HepG2 (cell line): ENCODE data around the gene TCF23. TPM values are rescaled to one million over a fixed set of nuclear protein-coding genes. Genes with fewer than 3 reads are reported as not detected.

ENCODE experiments used
- AKAP8 ChIP-seq: sonication (generic); formaldehyde crosslinking; IDR thresholded peaks from 2 replicates; pipeline ENCODE4 v1.5.1; 2020; ENCODE audit warnings: mild to moderate bottlenecking, missing genetic modification reagents
- FOSL2 ChIP-seq: sonication (generic); formaldehyde crosslinking; IDR thresholded peaks from 2 replicates; pipeline ENCODE4 v1.4.0; 2020; ENCODE audit warnings: missing genetic modification reagents
- TARDBP ChIP-seq: sonication (generic); formaldehyde crosslinking; IDR thresholded peaks from 2 replicates; pipeline ENCODE4 v1.8.0; 2022; ENCODE audit warnings: mild to moderate bottlenecking, missing genetic modification reagents
- TOE1 ChIP-seq: sonication (generic); formaldehyde crosslinking; IDR thresholded peaks from 2 replicates; pipeline ENCODE4 v1.4.0; 2020; ENCODE audit warnings: mild to moderate bottlenecking, missing genetic modification reagents
- ZNF563 ChIP-seq: sonication (generic); formaldehyde crosslinking; IDR thresholded peaks from 2 replicates; pipeline ENCODE4 v1.8.0; 2022; ENCODE audit warnings: mild to moderate bottlenecking, moderate library complexity, missing genetic modification reagents
- ZNF761 ChIP-seq: sonication (generic); formaldehyde crosslinking; conservative IDR thresholded peaks from 2 replicates; pipeline ENCODE4 v1.4.0; 2020; ENCODE audit warnings: mild to moderate bottlenecking, missing genetic modification reagents
- polyA plus RNA-seq, 8 experiments: library from polyadenylated mRNA; depleted of rRNA in 3 of 8; stranded (reverse) in 7 of 8; unstranded in 1 of 8; fragments of >200 nt; fragmentation: Illumina TruSeq in 4 of 8; extraction: Trizol in 4 of 8; gene quantifications; 2 replicates each; pipeline versions ENCODE4 v1.2.1 to v1.2.3, GENCODE V29; 2011 to 2016; ENCODE audit warnings: low read depth in 4 of 8, missing spikeins in 1 of 8, mixed read lengths in 1 of 8; ENCODE audit not compliant: insufficient read depth in 1 of 8
- total RNA-seq, 5 experiments: library from RNA; depleted of rRNA; stranded (reverse); fragments of >200 nt; fragmentation: Illumina TruSeq; extraction: Trizol; gene quantifications; 2 replicates each; pipeline ENCODE4 v1.2.3, GENCODE V29; 2016; ENCODE audit warnings: low read depth in 1 of 5
- TF ChIP-seq, protein P1 (sequence below): sonication (generic); formaldehyde crosslinking; IDR thresholded peaks from 2 replicates; pipeline ENCODE4 v1.8.1; 2022; ENCODE audit warnings: low read depth, mild to moderate bottlenecking, missing genetic modification reagents
- TF ChIP-seq, protein P2 (sequence below): sonication (generic); formaldehyde crosslinking; IDR thresholded peaks from 2 replicates; pipeline ENCODE4 v1.4.0; 2020; ENCODE audit warnings: low read depth, mild to moderate bottlenecking, missing genetic modification reagents
- TF ChIP-seq, protein P3 (sequence below): sonication (generic); formaldehyde crosslinking; IDR thresholded peaks from 2 replicates; pipeline ENCODE4 v1.8.1; 2022; ENCODE audit warnings: mild to moderate bottlenecking, missing genetic modification reagents
- TF ChIP-seq, protein P4 (sequence below): sonication (generic); formaldehyde crosslinking; IDR thresholded peaks from 2 replicates; pipeline ENCODE4 v1.8.1; 2023; ENCODE audit warnings: mild to moderate bottlenecking, missing genetic modification reagents, borderline replicate concordance
- TF ChIP-seq, protein P5 (sequence below): sonication (generic); formaldehyde crosslinking; IDR thresholded peaks from 2 replicates; pipeline ENCODE4 v1.4.0; 2020; ENCODE audit warnings: low read depth, missing genetic modification reagents
- TF ChIP-seq, protein P6 (sequence below), 2 experiments: sonication (generic) in 1 of 2; formaldehyde crosslinking in 1 of 2; IDR thresholded peaks; 2 replicates each; pipeline versions ENCODE4 v1.4.0 to v1.6.1; 2016 to 2020; ENCODE audit warnings: borderline replicate concordance in 1 of 2, low read depth in 1 of 2, mild to moderate bottlenecking in 1 of 2, missing genetic modification reagents in 1 of 2
- TF ChIP-seq, protein P7 (sequence below): IDR thresholded peaks from 2 replicates; pipeline ENCODE4 v1.6.1; 2016; ENCODE audit warnings: low read depth, borderline replicate concordance

The TCF23 gene
- total and polyA plus RNA-seq, 2 of the 13 experiments (the other 11 are each of a cell fraction or from before 2014, with no cell fraction given), result 0.02 to 1.4 TPM

DNA sequence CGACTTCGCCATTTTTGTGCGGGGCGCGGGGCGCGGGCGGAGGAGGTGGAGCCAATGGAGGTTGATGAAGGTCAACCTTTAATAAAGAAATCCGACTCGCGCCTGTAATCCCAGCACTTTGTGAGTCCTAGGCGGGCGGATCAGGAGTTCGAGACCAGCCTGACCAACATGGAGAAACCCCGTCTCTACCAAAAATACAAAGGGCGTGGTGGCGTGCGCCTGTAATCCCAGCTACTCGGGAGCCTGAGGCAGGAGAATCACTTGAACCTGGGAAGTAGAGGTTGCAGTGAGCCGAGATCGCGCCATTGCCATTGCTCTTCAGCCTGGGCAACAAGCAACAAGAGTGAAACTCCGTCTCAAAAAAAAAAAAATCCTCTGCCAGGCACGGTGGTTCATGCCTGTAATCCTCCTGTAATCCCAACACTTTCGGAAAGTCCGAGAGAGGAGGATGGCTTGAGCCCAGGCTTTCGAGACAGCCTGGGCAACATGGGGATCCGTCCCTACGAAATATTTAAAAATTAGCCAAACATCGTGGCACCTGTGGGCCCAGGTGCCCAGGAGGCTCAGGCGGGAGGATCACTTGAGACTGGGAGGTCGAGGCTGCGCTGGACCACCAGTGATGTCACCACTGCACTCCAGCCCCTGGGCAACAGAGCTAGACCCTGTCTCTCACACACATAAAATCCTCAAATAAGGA, 13.9 kb upstream of the TCF23 start (continued):
- TF ChIP-seq, protein P1, sequence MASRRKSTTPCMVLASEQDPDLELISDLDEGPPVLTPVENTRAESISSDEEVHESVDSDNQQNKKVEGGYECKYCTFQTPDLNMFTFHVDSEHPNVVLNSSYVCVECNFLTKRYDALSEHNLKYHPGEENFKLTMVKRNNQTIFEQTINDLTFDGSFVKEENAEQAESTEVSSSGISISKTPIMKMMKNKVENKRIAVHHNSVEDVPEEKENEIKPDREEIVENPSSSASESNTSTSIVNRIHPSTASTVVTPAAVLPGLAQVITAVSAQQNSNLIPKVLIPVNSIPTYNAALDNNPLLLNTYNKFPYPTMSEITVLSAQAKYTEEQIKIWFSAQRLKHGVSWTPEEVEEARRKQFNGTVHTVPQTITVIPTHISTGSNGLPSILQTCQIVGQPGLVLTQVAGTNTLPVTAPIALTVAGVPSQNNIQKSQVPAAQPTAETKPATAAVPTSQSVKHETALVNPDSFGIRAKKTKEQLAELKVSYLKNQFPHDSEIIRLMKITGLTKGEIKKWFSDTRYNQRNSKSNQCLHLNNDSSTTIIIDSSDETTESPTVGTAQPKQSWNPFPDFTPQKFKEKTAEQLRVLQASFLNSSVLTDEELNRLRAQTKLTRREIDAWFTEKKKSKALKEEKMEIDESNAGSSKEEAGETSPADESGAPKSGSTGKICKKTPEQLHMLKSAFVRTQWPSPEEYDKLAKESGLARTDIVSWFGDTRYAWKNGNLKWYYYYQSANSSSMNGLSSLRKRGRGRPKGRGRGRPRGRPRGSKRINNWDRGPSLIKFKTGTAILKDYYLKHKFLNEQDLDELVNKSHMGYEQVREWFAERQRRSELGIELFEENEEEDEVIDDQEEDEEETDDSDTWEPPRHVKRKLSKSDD (CRISPR knock-in tag), result 0 out of 2 replicates have a peak, but pooled peaks have one; percentile 17
- TF ChIP-seq, protein P2, sequence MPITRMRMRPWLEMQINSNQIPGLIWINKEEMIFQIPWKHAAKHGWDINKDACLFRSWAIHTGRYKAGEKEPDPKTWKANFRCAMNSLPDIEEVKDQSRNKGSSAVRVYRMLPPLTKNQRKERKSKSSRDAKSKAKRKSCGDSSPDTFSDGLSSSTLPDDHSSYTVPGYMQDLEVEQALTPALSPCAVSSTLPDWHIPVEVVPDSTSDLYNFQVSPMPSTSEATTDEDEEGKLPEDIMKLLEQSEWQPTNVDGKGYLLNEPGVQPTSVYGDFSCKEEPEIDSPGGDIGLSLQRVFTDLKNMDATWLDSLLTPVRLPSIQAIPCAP (CRISPR knock-in tag), result no peak
- TF ChIP-seq, protein P3, sequence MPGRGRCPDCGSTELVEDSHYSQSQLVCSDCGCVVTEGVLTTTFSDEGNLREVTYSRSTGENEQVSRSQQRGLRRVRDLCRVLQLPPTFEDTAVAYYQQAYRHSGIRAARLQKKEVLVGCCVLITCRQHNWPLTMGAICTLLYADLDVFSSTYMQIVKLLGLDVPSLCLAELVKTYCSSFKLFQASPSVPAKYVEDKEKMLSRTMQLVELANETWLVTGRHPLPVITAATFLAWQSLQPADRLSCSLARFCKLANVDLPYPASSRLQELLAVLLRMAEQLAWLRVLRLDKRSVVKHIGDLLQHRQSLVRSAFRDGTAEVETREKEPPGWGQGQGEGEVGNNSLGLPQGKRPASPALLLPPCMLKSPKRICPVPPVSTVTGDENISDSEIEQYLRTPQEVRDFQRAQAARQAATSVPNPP (CRISPR knock-in tag), result peak; percentile 88; the same call in 1 of the 2 replicates
- TF ChIP-seq ZNF563 (CRISPR knock-in tag) (0 out of 2 replicates have a peak, but pooled peaks have one; percentile 14), TARDBP (CRISPR knock-in tag) (peak; percentile 70; the same call in 1 of the 2 replicates), FOSL2 (CRISPR knock-in tag) (peak; percentile 2; the same call in 1 of the 2 replicates), AKAP8 (peak; percentile 58; the same call in 1 of the 2 replicates), TOE1 (CRISPR knock-in tag) (no peak), ZNF761 (CRISPR knock-in tag) (peak; percentile 44; the same call in 1 of the 2 replicates)
- TF ChIP-seq, protein P4, sequence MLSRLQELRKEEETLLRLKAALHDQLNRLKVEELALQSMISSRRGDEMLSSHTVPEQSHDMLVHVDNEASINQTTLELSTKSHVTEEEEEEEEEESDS (CRISPR knock-in tag), result peak; percentile 66; the same call in 1 of the 2 replicates
- TF ChIP-seq, protein P5, sequence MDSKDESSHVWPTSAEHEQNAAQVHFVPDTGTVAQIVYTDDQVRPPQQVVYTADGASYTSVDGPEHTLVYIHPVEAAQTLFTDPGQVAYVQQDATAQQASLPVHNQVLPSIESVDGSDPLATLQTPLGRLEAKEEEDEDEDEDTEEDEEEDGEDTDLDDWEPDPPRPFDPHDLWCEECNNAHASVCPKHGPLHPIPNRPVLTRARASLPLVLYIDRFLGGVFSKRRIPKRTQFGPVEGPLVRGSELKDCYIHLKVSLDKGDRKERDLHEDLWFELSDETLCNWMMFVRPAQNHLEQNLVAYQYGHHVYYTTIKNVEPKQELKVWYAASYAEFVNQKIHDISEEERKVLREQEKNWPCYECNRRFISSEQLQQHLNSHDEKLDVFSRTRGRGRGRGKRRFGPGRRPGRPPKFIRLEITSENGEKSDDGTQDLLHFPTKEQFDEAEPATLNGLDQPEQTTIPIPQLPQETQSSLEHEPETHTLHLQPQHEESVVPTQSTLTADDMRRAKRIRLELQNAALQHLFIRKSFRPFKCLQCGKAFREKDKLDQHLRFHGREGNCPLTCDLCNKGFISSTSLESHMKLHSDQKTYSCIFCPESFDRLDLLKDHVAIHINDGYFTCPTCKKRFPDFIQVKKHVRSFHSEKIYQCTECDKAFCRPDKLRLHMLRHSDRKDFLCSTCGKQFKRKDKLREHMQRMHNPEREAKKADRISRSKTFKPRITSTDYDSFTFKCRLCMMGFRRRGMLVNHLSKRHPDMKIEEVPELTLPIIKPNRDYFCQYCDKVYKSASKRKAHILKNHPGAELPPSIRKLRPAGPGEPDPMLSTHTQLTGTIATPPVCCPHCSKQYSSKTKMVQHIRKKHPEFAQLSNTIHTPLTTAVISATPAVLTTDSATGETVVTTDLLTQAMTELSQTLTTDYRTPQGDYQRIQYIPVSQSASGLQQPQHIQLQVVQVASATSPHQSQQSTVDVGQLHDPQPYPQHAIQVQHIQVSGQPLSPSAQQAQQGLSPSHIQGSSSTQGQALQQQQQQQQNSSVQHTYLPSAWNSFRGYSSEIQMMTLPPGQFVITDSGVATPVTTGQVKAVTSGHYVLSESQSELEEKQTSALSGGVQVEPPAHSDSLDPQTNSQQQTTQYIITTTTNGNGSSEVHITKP, result no peak
- TF ChIP-seq, protein P6, sequence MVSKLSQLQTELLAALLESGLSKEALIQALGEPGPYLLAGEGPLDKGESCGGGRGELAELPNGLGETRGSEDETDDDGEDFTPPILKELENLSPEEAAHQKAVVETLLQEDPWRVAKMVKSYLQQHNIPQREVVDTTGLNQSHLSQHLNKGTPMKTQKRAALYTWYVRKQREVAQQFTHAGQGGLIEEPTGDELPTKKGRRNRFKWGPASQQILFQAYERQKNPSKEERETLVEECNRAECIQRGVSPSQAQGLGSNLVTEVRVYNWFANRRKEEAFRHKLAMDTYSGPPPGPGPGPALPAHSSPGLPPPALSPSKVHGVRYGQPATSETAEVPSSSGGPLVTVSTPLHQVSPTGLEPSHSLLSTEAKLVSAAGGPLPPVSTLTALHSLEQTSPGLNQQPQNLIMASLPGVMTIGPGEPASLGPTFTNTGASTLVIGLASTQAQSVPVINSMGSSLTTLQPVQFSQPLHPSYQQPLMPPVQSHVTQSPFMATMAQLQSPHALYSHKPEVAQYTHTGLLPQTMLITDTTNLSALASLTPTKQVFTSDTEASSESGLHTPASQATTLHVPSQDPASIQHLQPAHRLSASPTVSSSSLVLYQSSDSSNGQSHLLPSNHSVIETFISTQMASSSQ (IDR thresholded peaks at IDR 0.05; ENCODE audit: low read depth), result no peak
- TF ChIP-seq, protein P6 (CRISPR knock-in tag; IDR thresholded peaks at IDR 0.05; ENCODE audit: borderline replicate concordance), result 0 out of 2 replicates have a peak, but pooled peaks have one; percentile 23
- TF ChIP-seq, protein P7, sequence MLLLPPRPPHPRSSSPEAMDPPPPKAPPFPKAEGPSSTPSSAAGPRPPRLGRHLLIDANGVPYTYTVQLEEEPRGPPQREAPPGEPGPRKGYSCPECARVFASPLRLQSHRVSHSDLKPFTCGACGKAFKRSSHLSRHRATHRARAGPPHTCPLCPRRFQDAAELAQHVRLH, result no peak
